ENCODE measurements around the gene ZFYVE27.

DNA sequence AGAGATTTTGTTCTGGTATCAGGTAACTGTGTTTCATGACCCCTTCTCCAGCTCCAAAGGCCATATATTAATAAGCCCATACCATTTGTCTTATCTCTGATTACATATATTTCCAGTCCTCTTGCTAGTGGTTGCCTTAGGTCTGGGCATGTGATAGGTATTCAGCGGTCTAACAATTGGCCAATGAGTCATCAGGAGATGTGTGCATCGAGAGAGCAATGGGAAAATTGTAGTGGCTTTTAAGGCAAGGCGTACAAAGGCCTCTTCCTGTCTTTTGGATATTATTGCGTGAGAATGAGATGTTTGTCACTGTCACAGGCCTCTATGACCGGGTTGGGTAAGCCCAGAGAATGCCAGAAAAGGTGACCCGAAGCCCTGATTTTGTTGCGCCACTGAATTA is 73.5 kb downstream of the ZFYVE27 start:
- TF ChIP-seq POLR2A (IDR thresholded peaks at IDR 0.05; ENCODE audit: low read depth, low read length): no peak
- no peak for TF ChIP-seq HDAC2 (IDR thresholded peaks at IDR 0.05)
- TF ChIP-seq TAF1 (IDR thresholded peaks at IDR 0.05; ENCODE audit: borderline replicate concordance, low read depth, low read length): no peak
- TF ChIP-seq RBBP5 (conservative IDR thresholded peaks at IDR 0.05): no peak
- no peak for TF ChIP-seq POLR2AphosphoS5 (IDR thresholded peaks at IDR 0.05; ENCODE audit: low read length)
- TF ChIP-seq RFX5 (IDR thresholded peaks at IDR 0.05; ENCODE audit: low read depth, low read length): no peak
- no peak for TF ChIP-seq NFYA (IDR thresholded peaks at IDR 0.05; ENCODE audit: borderline replicate concordance, low read depth, low read length)
- TF ChIP-seq, protein P1, sequence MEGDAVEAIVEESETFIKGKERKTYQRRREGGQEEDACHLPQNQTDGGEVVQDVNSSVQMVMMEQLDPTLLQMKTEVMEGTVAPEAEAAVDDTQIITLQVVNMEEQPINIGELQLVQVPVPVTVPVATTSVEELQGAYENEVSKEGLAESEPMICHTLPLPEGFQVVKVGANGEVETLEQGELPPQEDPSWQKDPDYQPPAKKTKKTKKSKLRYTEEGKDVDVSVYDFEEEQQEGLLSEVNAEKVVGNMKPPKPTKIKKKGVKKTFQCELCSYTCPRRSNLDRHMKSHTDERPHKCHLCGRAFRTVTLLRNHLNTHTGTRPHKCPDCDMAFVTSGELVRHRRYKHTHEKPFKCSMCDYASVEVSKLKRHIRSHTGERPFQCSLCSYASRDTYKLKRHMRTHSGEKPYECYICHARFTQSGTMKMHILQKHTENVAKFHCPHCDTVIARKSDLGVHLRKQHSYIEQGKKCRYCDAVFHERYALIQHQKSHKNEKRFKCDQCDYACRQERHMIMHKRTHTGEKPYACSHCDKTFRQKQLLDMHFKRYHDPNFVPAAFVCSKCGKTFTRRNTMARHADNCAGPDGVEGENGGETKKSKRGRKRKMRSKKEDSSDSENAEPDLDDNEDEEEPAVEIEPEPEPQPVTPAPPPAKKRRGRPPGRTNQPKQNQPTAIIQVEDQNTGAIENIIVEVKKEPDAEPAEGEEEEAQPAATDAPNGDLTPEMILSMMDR (IDR thresholded peaks at IDR 0.05 in 2 of 3, conservative IDR thresholded peaks at IDR 0.05 in 1 of 3; ENCODE audit: control insufficient read depth in 2 of 3, extremely low read depth in 1 of 3, insufficient read depth in 1 of 3, low read depth in 3 of 3, low read length in 3 of 3): no peak
- TF ChIP-seq NFIC (IDR thresholded peaks at IDR 0.05; ENCODE audit: low read depth, low read length): no peak
- TF ChIP-seq, protein P2, sequence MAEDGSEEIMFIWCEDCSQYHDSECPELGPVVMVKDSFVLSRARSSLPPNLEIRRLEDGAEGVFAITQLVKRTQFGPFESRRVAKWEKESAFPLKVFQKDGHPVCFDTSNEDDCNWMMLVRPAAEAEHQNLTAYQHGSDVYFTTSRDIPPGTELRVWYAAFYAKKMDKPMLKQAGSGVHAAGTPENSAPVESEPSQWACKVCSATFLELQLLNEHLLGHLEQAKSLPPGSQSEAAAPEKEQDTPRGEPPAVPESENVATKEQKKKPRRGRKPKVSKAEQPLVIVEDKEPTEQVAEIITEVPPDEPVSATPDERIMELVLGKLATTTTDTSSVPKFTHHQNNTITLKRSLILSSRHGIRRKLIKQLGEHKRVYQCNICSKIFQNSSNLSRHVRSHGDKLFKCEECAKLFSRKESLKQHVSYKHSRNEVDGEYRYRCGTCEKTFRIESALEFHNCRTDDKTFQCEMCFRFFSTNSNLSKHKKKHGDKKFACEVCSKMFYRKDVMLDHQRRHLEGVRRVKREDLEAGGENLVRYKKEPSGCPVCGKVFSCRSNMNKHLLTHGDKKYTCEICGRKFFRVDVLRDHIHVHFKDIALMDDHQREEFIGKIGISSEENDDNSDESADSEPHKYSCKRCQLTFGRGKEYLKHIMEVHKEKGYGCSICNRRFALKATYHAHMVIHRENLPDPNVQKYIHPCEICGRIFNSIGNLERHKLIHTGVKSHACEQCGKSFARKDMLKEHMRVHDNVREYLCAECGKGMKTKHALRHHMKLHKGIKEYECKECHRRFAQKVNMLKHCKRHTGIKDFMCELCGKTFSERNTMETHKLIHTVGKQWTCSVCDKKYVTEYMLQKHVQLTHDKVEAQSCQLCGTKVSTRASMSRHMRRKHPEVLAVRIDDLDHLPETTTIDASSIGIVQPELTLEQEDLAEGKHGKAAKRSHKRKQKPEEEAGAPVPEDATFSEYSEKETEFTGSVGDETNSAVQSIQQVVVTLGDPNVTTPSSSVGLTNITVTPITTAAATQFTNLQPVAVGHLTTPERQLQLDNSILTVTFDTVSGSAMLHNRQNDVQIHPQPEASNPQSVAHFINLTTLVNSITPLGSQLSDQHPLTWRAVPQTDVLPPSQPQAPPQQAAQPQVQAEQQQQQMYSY (CRISPR knock-in tag; IDR thresholded peaks at IDR 0.05): no peak
